GDM1 (cell line): Measurements from ENCODE around the gene TGFBR3L.
"Not testable (repeated sequence)": the region's sequence is repeated elsewhere in the genome, so short reads cannot be mapped to it uniquely, and the experiment has no call there.

ENCODE experiments used
- DNase-seq: peaks from one replicate; lab custom pipeline; 2025; lab: John Stamatoyannopoulos, UW

Gene TGFBR3L

DNA sequence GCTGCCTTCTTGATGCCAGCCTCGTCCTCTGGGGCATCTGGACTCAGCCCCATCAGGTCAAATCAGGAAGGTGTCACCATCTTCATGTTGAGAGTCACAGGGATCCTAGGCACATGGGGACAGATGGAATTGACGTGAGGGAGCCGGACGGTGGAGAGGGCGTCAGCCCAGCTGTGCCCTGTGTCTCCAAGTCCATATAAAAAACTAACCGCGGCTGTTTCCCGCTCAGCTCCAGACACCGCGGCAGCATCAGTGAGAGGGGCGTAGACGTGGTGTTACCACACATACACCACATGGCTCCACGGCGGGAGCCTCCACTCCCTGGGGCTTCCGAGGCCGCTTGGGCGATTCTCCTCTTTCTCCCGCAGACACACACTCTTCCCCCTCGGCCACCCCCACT lies 34.8 kb upstream of the TGFBR3L start:
- DNase-seq, result no peak

DNA sequence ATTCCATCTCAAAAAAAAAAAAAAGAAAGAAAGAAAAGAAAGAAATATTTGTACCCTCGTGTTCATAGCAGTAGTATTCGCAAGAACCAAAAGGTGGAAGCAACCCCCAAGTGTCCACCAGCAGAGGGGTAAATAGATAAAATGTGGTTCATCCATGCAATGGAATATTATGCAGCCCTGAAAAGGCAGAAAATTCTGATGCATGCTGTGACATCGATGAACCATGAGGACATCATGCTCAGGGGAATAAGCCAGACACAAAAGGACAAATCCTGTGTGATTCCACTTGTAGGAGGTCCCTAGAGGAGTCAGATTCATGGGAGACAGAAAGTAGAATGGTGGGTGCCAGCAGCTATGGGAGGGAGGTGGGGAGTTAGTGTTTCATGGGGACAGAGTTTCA lies 32.7 kb upstream of the TGFBR3L start:
- DNase-seq, result no peak

DNA sequence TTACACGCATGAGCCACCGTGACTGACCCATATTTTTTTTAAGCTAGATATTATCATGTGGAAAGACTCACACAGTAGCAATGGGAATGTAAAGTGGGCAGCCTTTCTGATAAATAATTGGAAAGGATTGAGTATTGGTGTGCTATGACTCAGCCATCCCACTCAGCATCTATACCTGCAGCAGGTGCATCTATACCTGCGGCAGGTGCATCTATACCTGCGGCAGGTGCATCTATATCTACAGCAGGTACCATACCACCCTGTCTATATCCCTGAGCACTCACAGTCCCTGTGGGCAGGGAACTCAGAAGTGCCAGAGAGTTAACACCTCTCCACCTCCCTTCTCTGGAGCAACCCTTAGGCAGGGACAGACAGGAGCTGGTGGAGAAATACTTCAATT lies 31.5 kb upstream of the TGFBR3L start:
- no peak for DNase-seq

DNA sequence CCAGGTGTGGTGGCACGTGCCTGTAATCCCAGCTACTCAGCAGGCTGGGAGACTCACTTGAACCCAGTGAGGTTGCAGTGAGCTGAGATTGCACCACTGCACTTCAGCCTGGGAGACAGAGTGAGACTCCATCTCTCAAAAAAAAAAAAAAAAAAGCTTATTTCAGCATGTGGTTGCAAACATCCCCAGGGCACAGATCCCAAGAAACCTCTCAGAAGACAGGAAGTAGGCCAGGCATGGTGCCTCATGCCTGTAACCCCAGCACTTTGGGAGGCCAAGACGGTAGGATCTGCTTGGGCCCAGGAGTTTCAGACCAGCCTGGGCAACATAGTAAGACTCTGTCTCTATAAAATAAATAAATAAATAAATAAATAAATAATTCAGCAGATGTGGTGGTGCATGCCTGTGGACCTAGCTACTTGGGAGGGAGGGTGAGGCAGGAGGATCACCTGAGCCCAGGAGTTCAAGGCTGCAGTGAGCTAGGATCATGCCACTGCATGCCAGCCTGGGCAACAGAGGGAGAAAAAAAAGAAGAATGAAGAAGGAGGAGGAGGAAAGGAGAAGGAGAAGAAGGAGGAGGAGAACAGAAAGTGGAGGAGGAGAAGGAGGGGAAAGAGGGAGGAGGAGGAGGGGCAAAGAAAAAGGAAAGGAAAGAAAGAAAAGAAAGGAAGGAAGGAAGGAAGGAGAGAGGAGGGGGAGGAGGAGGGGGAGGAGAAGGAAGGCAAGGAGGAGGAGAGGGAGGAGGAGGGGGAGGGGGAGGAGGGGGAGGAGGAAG lies 30.6 kb upstream of the TGFBR3L start:
- no peak for DNase-seq

DNA sequence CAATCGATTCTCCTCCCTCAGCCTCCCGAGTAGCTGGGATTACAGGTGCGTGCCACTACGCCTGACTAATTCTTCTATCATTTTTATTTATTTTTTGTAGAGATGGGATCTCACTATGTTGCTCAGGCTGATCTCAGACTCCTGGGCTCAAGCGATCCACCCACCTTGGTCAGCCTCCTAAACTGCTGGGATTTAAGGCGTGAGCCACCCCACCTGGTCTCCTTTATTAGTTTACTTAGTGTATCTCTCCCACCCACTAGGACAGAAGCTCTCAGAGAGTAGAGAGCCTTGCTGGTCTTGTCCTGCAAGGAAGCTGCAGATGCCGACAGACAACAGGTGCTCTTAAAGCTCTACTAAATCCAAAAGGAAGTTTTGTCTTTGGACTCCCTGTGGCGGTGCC lies 28.8 kb upstream of the TGFBR3L start:
- DNase-seq, result no peak

DNA sequence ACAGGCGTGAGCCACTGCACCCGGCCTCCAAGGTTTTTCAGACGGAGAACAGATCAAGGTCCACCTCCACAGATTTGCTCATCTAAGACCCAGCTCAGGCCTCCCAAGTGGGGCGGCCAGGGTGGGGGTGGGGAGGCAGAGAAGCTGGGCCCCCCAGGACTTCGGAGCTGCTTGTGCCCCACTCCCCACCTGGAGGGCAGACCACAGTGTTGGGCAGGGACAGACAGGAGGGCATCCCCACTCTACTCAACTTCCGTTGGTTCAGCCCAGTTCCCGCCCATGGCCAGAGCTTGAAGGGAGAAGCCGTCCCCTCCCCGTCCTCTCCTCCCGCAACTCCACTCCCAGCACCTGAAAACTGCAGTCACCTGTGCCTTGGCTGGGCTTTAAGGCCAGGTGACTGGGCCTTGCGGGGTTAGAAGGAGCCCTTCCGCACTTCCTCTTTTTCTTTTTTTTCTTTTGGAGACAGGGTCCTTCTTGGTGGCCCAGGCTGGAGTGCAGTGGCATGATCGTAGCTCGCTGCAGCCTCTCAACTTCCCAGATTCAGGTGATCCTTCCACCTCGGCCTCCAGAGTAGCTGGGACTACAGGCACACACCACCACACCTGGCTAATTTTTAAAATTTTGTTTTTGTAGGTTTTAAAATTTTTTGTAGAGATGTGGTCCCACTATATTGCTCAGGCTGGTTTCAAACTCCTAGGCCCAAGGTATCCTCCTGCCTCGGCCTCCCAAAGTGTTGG lies 27.1 kb upstream of the TGFBR3L start:
- no peak for DNase-seq

DNA sequence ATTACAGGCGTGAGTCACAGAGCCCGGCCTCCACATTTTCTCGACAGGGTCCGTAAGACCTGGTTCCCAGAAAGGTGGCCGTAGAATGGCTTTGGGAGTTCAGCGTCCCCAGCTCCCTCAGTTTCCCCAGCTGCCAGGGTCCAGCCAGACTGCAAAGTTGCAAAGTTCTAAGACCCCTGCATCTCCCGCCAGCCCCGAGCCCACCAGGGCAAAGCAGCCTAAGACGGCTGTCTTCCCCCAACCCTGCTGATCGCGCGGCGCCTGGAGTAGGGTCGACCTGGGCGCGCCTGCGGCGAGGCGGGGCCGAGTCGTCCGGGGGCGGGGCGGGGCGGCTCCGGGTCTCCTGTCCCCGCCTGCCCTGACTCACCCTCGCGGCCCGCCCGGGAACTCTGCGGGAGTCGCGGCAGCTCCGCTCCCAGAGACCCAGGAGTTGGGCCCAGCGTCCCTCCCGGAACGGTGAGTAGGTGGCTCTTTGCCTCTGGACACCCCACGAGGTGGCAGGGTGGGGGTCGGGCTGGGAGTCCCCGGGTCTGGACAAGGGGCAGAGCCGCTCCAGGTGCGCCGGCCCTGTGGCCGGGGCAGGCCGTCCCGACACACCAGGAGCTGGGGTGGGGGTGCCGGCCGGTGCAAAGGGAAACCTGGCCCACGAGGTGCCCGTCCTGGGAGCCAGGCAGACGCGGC lies 26.3 kb upstream of the TGFBR3L start, which contains the start of gene LRRC8E:
Gene LRRC8E (plus strand): TSS at position 366 of the 681 bp plus-strand sequence. CDS start 7,094 bp downstream, outside the sequence.
- DNase-seq, result no peak

DNA sequence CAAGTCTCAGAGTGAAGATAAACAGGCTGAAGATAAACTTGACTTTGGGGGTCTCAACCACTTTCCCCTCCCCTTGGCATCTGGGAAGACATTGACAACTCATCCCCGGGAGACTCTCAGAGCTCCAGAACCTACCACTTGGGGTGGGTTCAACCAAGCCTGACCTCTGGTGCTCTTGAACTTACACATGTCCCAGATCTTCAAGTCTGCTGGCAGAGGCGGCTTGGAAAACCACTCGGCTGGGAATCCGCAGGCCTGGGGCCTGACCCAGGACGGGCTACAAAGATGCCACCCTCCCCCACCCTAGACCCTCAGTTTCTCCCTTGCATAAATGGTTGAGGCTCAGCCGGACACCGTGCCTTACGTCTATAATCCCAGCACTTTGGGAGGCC lies 25.8 kb upstream of the TGFBR3L start:
- no peak for DNase-seq

DNA sequence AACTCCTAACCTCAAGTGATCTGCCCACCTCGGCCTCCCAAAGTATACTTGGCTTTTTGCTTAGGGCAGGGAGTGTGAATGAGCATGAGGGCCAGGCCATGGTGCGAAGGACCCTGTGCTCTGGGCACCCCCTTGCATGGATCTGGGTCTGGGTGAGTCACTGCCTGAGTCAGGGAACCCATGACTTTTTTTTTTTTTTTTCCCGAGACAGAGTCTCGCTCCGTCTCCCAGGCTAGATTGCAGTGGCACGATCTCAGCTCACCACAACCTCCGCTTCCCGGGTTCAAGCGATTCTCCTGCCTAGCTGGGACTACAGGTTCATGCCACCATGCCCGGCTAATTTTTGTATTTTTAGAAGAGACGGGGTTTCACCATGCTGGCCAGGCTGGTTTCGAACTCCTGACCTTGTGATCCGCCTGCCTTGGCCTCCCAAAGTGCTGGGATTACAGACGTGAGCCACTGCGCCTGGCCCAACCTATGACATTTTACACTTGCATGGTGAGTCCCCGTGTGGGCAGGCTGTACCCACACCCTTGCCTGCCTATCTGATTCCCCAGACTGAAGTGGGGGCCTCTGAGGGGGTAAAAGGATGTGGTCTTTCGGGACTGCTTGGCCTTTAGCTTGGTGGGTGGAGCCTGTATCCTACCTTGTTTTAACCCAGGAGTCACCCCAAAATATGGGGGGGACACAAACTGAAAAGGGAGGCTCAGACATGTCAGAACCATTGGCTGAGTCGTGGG lies 21.1 kb upstream of the TGFBR3L start:
- not testable (repeated sequence) for DNase-seq

DNA sequence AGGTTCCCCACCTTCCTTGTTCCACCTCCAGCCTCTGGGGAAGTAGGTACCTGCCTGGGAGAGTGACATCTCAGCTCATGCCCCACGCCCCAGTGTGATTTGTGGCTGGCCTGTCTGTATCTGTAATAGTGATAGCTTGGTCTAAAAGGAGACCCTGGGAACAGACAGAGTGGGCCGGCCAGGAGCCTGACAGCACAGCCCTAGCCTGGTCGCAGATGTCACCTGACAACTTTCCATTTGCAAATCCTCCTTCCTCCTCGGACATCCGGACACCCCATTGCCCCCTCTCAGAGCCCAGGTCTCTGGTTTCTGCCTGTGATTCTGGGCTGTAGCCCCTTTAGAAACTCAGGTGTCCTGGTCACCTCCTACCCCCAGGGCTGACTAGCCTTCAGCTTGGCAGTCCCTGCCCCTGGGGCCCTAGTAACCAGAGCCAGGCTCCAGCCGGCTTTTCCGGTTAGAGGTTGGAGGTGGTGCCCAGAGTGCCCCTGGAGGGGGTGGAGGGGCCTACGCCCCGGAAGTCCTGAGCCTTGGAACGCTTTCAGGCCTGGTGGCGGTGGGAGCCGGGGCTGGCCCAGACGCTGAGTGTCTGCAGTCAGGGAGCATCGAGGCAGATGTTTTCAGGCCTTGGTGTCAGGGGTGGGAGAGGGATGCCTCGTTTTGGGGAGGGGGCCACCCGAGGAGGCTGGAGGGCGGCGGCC lies 19.9 kb upstream of the TGFBR3L start:
- DNase-seq, result no peak

DNA sequence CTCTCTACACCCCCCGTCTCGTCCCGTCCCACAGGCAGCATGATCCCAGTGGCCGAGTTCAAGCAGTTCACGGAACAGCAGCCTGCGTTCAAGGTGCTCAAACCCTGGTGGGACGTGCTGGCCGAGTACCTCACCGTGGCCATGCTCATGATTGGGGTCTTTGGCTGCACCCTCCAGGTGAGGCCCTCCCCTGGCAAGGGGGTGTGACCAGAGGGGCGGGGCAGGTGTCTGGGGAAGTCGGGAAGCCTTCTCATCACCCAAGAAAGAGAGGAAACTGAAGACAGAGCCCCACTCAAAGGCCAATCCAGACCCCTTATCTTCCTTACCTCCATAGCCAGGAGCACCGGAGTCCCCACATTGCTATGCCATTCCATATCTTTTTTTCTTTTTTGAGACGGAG lies 19.1 kb upstream of the TGFBR3L start:
- DNase-seq, result no peak

DNA sequence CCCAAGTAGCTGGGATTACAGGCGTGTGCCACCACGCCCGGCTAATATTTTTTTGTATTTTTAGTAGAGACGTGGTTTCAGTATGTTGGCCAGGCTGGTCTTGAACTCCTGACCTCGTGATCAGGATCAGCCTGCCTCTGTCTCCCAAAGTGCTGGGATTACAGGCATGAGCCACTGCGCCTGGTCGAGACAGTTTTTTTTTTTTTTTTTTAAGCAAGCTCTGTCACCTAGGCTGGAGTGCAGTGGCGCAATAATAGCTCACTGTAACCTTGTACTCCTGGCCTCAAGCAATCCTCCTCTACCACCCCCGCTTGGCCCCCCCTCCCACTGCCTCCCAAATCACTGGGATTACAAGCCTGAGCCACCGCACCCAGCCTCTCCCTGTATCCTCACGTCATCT lies 17.3 kb upstream of the TGFBR3L start:
- DNase-seq, result no peak

DNA sequence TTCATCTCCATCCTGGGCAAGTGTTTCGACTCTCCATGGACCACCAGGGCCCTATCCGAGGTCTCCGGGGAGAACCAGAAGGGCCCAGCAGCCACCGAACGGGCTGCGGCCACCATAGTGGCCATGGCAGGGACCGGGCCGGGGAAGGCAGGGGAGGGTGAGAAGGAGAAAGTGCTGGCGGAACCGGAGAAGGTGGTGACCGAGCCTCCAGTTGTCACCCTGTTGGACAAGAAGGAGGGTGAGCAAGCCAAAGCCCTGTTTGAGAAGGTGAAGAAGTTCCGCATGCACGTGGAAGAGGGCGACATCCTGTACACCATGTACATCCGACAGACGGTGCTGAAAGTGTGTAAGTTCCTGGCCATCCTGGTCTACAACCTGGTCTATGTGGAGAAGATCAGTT lies 15.7 kb upstream of the TGFBR3L start:
- no peak for DNase-seq

DNA sequence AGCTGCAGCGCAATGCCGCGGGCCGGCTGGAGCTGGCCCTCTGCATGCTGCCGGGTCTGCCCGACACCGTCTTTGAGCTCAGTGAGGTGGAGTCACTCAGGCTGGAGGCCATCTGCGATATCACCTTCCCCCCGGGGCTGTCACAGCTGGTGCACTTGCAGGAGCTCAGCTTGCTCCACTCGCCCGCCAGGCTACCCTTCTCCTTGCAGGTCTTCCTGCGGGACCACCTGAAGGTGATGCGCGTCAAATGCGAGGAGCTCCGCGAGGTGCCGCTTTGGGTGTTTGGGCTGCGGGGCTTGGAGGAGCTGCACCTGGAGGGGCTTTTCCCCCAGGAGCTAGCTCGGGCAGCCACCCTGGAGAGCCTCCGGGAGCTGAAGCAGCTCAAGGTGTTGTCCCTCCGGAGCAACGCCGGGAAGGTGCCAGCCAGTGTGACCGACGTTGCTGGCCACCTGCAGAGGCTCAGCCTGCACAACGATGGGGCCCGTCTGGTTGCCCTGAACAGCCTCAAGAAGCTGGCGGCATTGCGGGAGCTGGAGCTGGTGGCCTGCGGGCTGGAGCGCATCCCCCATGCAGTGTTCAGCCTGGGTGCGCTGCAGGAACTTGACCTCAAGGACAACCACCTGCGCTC lies 14.8 kb upstream of the TGFBR3L start:
- DNase-seq, result no peak

DNA sequence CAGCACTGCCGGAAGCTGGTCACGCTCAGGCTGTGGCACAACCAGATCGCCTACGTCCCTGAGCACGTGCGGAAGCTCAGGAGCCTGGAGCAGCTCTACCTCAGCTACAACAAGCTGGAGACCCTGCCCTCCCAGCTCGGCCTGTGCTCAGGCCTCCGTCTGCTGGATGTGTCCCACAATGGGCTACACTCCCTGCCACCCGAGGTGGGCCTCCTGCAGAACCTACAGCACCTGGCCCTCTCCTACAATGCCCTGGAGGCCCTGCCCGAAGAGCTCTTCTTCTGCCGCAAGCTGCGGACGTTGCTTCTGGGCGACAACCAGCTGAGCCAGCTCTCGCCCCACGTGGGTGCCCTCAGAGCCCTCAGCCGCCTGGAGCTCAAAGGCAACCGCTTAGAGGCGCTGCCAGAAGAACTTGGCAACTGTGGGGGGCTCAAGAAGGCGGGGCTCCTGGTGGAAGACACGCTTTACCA lies 14.2 kb upstream of the TGFBR3L start:
- DNase-seq, result no peak

DNA sequence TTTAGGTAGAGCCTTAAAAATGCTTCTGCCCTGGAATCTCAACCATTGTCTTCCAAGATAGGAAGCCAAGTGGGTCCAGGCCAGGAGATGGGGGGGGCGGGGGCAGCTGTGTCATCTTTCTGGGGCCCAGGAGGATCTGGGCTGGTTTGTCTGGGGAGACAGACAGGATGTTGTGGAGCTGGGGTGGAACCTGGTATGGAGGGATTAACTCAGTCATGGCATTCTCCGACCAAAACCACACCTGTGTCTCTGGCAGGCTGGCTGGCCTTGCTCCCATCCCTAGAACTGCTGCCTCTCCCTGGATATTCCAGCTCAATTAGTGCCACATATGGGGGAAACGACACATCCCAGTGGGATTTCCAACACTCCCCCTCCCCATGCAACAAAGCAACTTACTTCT lies 13.7 kb upstream of the TGFBR3L start:
- DNase-seq, result no peak

DNA sequence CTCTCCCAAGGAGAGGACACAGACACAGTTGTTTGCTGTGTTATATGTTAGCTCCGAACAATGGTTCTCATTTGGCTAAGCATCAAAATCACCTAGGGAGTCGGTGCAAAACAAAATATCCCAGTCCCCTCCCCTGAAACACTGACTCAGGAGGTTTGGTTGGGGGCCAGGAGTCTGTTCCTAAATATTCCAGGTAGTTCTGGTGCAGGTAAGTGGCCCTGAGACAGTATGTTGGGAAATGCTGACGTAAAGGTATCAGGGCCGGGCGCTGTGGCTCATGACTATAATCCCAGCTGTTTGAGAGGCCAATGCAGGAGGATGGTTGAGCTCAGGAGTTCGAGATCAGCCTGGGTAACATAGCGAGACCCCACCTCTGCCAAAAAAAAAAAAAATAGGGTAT lies 13.3 kb upstream of the TGFBR3L start:
- DNase-seq, result no peak

DNA sequence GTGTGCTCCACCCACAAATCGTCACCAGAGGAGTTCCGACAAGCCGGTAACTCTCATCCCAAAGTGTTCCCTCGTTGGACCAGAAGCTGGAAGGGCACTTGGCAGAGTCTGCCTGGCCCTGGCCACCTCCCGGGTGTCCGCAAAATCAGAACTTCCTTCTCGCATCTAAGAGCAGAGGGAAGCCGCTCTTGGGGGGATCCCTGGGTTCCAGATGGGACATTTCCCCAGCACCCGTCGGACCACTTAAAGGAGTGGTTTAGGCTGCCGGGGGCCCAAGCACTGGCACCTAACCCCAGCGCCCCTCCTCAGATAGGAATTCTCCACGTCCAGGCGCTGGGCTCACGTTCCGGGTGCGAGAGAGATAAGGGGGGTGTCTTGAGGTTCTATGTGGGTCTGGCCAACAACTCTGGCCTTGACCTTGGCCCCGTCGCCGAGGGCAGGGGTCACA lies 11.8 kb upstream of the TGFBR3L start:
- no peak for DNase-seq

DNA sequence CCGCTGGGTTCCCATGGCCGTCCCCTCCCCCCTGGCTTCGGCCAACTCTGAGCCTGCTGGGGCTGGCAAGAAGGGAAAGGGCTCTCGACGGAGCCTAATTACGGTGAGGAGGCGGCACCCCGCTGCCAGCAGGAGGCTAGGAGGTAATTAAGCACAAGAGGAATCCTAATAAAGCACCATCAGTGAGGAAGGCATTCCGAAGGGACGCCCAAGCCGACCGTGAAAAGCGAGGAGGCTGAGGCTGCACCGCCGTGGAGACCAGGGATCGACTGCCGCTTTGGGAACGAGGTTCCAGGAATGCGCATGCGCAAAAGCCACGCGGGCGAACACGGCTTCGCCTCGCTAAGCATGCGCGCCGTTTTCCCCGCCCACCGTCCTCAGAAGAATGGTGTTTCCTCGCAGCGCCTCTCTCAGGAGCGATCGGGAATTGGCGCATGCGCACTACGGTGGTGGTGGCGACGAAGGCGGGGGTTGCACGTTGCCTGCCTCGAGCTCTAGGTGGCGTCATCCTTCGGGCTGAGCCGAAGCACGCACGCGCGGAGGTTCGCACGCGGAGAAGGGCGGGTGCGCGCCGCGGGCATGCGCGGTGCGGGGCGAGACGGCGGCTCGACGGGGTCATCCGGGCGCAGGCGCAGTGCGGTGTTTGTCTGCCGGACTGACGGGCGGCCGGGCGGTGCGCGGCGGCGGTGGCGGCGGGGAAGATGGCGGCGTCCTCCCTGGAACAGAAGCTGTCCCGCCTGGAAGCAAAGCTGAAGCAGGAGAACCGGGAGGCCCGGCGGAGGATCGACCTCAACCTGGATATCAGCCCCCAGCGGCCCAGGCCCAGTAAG lies 11.2 kb upstream of the TGFBR3L start, which contains the start of gene MAP2K7:
Gene MAP2K7 (plus strand): TSS at position 634 of the 830 bp plus-strand sequence. CDS start 68 bp downstream, at position 702.
- DNase-seq, result peak; percentile 100
